Measurements from ENCODE around the gene PCGF3. TPM values are rescaled to one million over a fixed set of nuclear protein-coding genes. Genes with fewer than 3 reads are reported as not detected.
"Not testable (repeated sequence)": the region's sequence is repeated elsewhere in the genome, so short reads cannot be mapped to it uniquely, and the experiment has no call there.

The PCGF3 gene
- total and polyA plus RNA-seq, 12 donors = 17.5 to 50.8 (median 21.9) TPM

DNA sequence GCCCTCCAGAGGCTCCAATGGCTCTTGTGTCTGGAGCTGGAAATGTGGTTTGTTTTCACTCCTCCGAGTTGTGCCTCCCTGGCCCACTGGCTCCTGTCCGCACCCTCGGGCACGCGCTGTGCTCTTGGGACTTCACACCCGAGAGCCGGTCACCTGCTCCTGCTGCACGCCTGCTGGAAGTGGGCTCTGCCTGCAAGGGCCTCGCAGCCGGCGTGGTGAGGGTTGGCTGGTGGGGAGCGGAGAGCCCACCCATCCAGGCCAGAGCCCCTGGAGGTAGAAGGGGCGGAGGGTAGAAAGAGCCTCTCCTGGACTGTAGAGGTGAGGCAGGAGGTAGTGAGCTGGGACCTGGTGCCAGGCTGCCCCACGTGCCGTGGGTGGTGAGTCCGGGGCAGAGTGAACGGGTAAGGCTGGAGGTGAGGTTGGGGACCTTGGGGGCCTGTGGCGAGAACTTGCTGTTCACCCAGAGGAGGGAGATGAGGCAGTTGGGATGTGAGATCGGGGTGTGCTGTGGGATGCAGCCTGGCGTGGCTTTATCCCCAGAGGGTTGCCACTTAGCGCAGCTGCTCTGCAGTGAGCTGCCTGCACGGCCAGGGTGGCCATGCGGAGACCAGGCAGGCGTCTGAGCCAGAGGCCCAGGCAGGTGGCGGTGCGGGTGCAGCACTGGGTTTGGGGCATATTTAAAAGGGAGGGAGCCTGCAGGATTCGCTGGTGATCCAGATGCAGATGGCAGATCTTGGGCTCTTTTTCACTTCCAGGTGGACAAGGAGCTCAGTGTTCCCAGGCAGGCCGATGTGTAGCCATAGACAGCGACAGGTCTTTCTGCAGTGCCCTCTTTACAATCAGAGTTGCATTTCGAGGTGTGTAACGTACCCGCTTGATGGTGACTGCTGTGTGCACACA, 48.8 kb downstream of the PCGF3 start:
- peaks cover 0 to 26% (median 12%) of the 10 kb centered on the region in 9 donors for H3K4me1 ChIP-seq
- no peaks in the 10 kb centered on the region for H3K27me3 ChIP-seq
- ATAC-seq (peak in 5 of 8 donors; percentile 6 to 29 (median 7)), DNase-seq (no peak)
- 95% methylated on average over 32 of the region's 32 CpGs for WGBS, 2 donors
- H3K9me3 ChIP-seq = no peaks in the 10 kb centered on the region
- TF ChIP-seq, protein P1, sequence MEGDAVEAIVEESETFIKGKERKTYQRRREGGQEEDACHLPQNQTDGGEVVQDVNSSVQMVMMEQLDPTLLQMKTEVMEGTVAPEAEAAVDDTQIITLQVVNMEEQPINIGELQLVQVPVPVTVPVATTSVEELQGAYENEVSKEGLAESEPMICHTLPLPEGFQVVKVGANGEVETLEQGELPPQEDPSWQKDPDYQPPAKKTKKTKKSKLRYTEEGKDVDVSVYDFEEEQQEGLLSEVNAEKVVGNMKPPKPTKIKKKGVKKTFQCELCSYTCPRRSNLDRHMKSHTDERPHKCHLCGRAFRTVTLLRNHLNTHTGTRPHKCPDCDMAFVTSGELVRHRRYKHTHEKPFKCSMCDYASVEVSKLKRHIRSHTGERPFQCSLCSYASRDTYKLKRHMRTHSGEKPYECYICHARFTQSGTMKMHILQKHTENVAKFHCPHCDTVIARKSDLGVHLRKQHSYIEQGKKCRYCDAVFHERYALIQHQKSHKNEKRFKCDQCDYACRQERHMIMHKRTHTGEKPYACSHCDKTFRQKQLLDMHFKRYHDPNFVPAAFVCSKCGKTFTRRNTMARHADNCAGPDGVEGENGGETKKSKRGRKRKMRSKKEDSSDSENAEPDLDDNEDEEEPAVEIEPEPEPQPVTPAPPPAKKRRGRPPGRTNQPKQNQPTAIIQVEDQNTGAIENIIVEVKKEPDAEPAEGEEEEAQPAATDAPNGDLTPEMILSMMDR (IDR thresholded peaks at IDR 0.05) = no peak
- intact Hi-C loops (cut with DNase I) = no loop called here
- H3K4me3 ChIP-seq = no peak overlapping the region
- no peak overlapping the region for H3K27ac ChIP-seq
- peaks cover 0 to 77% (median 10%) of the 10 kb centered on the region in 9 donors for H3K36me3 ChIP-seq

- no peaks in the 10 kb centered on the region for H3K27me3 ChIP-seq
- no peak overlapping the region for H3K4me3 ChIP-seq
- TF ChIP-seq, protein P1 (IDR thresholded peaks at IDR 0.05) = no peak
- H3K27ac ChIP-seq = no peak overlapping the region
- intact Hi-C loops (cut with DNase I) = no loop called here
- H3K36me3 ChIP-seq = peaks cover 0 to 79% (median 23%) of the 10 kb centered on the region in 9 donors
- 94 to 95% methylated on average over 20 of the region's 20 CpGs for WGBS, 2 donors
- no peaks in the 10 kb centered on the region for H3K9me3 ChIP-seq
- no peak for ATAC-seq
- no peak for DNase-seq
- peaks cover 0 to 2% (median 0%) of the 10 kb centered on the region in 9 donors for H3K4me1 ChIP-seq
Observed at GRCh38 chr4:757111-757510, 51.5 kb downstream of the PCGF3 start.

GRCh38 chr4:759810-760209, 54.2 kb downstream of the PCGF3 start:
- H3K27ac ChIP-seq; H3K9me3 ChIP-seq; intact Hi-C loops (cut with DNase I); ATAC-seq; DNase-seq; H3K4me1 ChIP-seq; H3K27me3 ChIP-seq; H3K4me3 ChIP-seq: not testable (repeated sequence)
- WGBS, 2 donors = 68 to 76% methylated on average over 13 to 18 of the region's 24 CpGs
- H3K36me3 ChIP-seq = peaks cover 0 to 78% (median 29%) of the 10 kb centered on the region in 9 donors

DNA sequence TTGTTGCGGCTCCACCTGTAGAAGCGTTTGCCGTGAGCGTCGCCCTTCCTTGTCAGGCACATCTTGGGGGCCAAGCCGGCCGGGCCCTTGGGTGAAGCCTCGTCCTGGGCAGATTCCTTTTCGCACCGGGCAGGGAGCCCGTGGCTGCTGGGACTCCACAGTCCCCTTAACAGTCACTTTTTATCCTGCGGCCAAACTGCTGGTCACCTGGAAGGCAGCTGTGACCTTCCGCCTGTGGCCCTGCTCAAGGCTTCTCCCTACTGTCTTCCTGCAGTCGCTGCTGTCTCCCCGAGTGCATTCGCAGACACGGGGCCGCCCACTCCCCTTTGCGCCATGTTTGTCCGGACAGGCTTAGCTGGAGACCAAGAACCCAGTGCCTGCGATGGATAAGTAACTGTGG, 55.0 kb downstream of the PCGF3 start:
- H3K27ac ChIP-seq = no peak overlapping the region
- H3K4me1 ChIP-seq = peaks cover 0 to 10% (median 0%) of the 10 kb centered on the region in 9 donors
- H3K9me3 ChIP-seq = no peaks in the 10 kb centered on the region
- ATAC-seq = no peak
- H3K4me3 ChIP-seq = no peak overlapping the region
- TF ChIP-seq, protein P1 (IDR thresholded peaks at IDR 0.05) = no peak
- no peaks in the 10 kb centered on the region for H3K27me3 ChIP-seq
- 91 to 96% methylated on average over 21 of the region's 21 CpGs for WGBS, 2 donors
- intact Hi-C loops (cut with DNase I) = no loop called here
- DNase-seq = no peak
- H3K36me3 ChIP-seq = peaks cover 0 to 78% (median 21%) of the 10 kb centered on the region in 9 donors

- Histone ChIP-seq H3K4me3 (no peak overlapping the region), H3K9me3 (no peaks in the 10 kb centered on the region), H3K36me3 (peaks cover 0 to 79% (median 19%) of the 10 kb centered on the region in 9 donors), H3K4me1 (peaks cover 0 to 14% (median 0%) of the 10 kb centered on the region in 9 donors), H3K27me3 (no peaks in the 10 kb centered on the region), H3K27ac (no peak overlapping the region)
- DNase-seq (no peak), ATAC-seq (no peak)
- TF ChIP-seq, protein P1 (IDR thresholded peaks at IDR 0.05) = no peak
- WGBS, 2 donors = 96 to 98% methylated on average over 14 of the region's 14 CpGs
- intact Hi-C loops (cut with DNase I) = no loop called here
Observed at GRCh38 chr4:761086-761485, 55.5 kb downstream of the PCGF3 start.
